ENCODE measurements around the gene ADCY1.
"Not testable (repeated sequence)": the region's sequence is repeated elsewhere in the genome, so short reads cannot be mapped to it uniquely, and the experiment has no call there.

Gene ADCY1

DNA sequence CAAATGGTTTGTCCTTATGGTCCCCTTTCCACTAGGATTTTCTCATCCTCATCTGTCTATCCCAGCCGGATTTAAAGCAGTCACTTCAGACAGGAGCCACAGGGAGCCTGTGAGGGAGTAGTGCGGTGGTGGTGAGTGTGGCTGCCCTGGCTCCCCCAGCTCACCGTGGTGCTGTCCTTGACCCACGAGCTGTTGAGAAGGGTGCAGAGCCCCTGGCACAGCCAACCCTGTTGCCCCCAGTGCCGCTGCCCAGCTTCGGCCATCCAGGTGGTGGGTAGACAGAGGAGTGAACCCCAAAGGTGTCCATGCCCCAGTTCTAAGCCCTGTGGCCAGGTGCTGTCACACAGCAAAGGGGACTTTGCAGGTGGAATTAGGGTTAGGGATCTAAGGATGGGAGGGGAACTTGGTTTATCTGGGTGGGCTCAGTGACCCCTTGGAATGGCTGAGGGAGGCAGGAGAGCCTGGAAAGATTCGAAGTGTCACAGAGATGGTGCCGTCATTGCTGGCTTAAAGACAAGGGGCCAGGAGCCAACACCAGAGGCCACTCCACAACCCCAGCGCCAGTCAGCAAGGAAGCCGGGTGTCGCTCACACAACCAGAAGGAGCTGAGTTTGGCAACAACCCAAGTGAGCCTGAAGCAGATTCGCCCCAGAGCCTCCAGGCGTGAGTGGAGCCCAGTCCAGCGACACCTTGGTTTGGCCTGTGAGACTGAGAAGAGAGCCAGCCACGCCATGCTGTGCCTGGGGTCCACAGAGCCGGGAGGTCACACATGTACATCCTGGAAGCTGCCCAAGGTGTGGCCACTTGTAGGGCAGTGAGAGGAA is 142.4 kb downstream of the ADCY1 start:
- Histone ChIP-seq H3K9me3 (ENCODE audit: low read length) (no peaks in the 10 kb centered on the region), H3K27me3 (ENCODE audit: control insufficient read depth in 1 of 2, insufficient read depth in 2 of 2, low read length in 2 of 2) (no peaks in the 10 kb centered on the region), H3K27ac (ENCODE audit: low read depth, low read length) (no peak overlapping the region), H3K36me3 (ENCODE audit: insufficient read depth, low read length) (no peaks in the 10 kb centered on the region), H3K4me3 (ENCODE audit: low read depth in 1 of 2, low read length in 2 of 2) (no peak overlapping the region), H3K4me1 (ENCODE audit: insufficient read depth, low read length) (no peaks in the 10 kb centered on the region), H3K9ac (ENCODE audit: low read length) (no peak overlapping the region)

GRCh38 chr7:45717537-45718235 is 143.5 kb downstream of the ADCY1 start:
- Histone ChIP-seq H3K27ac (ENCODE audit: low read depth, low read length) (no peak overlapping the region), H3K9ac (ENCODE audit: low read length) (no peak overlapping the region), H3K4me1 (ENCODE audit: insufficient read depth, low read length) (no peaks in the 10 kb centered on the region), H3K4me3 (ENCODE audit: low read depth in 1 of 2, low read length in 2 of 2) (no peak overlapping the region), H3K36me3 (ENCODE audit: insufficient read depth, low read length) (no peaks in the 10 kb centered on the region), H3K9me3 (ENCODE audit: low read length) (no peaks in the 10 kb centered on the region), H3K27me3 (ENCODE audit: control insufficient read depth in 1 of 2, insufficient read depth in 2 of 2, low read length in 2 of 2) (no peaks in the 10 kb centered on the region)

DNA sequence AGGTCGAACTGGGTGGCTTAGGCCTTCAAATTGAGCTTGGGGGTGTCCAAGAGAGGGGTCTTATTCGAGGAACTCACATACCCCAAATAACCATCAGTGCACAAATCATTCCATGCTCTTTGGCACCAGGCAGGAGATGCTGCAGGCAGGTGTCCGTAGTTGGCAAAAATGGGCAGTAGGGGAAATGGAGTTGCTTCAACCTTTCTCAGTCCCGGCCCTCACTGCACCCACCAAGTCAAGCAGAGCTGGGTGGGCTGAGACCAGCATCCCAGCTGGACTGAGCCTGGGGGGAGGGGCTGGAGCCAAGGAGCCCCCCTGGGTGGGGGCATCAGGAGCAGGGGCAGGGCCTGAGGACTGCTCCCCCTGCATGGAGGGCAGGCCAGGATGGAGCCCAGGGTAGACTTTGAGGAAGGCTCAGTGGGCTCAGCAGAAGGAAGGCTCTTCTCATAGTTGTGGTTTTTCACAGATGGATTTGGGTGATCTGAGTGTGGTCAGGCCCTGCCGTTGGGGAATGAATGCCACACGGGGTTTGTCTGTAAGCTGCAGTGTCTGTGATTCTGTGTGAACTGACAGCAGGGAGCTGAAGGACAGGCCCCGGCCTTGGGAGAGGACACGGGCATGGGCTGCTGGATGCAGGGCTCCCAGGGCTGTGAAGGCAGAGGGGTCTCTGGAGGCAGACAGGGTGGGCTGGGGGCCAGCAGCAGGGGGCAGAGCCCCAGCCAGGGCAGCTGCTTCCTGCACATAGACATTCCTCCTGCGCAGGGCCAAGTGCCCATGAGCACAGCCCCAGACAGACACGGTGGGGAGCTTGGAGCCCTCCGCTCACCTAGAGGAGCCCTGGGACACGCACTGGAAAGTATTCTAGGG is 144.5 kb downstream of the ADCY1 start:
- Histone ChIP-seq H3K9ac (ENCODE audit: low read length) (no peak overlapping the region), H3K4me3 (ENCODE audit: low read depth in 1 of 2, low read length in 2 of 2) (no peak overlapping the region), H3K27me3 (ENCODE audit: control insufficient read depth in 1 of 2, insufficient read depth in 2 of 2, low read length in 2 of 2) (no peaks in the 10 kb centered on the region), H3K9me3 (ENCODE audit: low read length) (no peaks in the 10 kb centered on the region), H3K27ac (ENCODE audit: low read depth, low read length) (no peak overlapping the region), H3K4me1 (ENCODE audit: insufficient read depth, low read length) (no peaks in the 10 kb centered on the region), H3K36me3 (ENCODE audit: insufficient read depth, low read length) (peaks cover 2% of the 10 kb centered on the region)

- Histone ChIP-seq H3K4me3 (ENCODE audit: low read depth in 1 of 2, low read length in 2 of 2) (no peak overlapping the region), H3K9ac (ENCODE audit: low read length) (no peak overlapping the region), H3K36me3 (ENCODE audit: insufficient read depth, low read length) (peaks cover 14% of the 10 kb centered on the region), H3K9me3 (ENCODE audit: low read length) (no peaks in the 10 kb centered on the region), H3K27ac (ENCODE audit: low read depth, low read length) (no peak overlapping the region), H3K4me1 (ENCODE audit: insufficient read depth, low read length) (no peaks in the 10 kb centered on the region), H3K27me3 (ENCODE audit: control insufficient read depth in 1 of 2, insufficient read depth in 2 of 2, low read length in 2 of 2) (no peaks in the 10 kb centered on the region)
These were observed 146.8 kb downstream of the ADCY1 start for GRCh38 chr7:45720989-45721388.

DNA sequence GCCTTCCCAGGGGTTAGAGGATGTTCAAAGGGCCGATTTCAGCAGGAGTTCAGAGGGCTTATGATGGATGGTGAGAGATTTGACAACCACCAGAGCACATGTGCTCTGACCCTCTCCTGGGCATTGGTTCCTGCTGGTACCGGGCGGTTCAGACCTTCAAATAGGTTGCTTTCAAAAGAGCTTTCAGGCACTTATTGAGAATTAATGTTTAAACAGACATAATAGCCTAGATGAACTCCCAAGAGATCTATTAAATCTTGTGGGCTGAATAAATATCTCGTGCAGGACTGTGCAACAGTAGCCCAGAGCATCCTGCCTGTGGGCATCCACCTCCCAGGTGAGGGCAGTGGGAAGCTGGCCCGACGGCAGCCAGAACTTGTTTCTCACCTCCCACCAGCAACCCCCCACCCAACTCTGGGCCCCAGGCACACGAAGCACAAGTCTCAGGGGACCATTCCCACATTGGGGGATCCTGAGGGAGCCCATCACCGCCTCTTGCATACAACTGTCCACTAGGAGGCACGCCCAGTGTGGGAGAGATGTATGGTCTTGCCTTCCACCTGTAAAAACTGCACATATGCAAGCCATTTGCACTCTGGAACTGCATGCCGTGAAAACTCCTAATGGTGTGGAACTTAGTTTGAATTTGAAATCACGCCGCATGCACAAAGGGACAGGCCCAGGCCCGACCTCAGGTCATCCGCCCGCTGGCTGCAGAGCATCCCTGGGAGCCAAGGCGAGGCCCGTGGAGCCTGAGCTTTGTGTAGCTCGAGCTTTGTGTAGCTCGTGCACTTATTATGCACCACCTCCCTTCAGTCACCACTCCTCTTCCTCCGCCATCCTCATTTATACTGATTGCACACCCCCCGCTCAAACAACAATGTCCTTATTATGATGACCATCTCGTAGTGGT is 147.8 kb downstream of the ADCY1 start:
- no peaks in the 10 kb centered on the region for H3K4me1 ChIP-seq (ENCODE audit: insufficient read depth, low read length)
- no peak overlapping the region for H3K27ac ChIP-seq (ENCODE audit: low read depth, low read length)
- peaks cover 14% of the 10 kb centered on the region for H3K36me3 ChIP-seq (ENCODE audit: insufficient read depth, low read length)
- no peaks in the 10 kb centered on the region for H3K27me3 ChIP-seq (ENCODE audit: control insufficient read depth in 1 of 2, insufficient read depth in 2 of 2, low read length in 2 of 2)
- no peaks in the 10 kb centered on the region for H3K9me3 ChIP-seq (ENCODE audit: low read length)
- no peak overlapping the region for H3K9ac ChIP-seq (ENCODE audit: low read length)
- H3K4me3 ChIP-seq (ENCODE audit: low read depth in 1 of 2, low read length in 2 of 2) = no peak overlapping the region

DNA sequence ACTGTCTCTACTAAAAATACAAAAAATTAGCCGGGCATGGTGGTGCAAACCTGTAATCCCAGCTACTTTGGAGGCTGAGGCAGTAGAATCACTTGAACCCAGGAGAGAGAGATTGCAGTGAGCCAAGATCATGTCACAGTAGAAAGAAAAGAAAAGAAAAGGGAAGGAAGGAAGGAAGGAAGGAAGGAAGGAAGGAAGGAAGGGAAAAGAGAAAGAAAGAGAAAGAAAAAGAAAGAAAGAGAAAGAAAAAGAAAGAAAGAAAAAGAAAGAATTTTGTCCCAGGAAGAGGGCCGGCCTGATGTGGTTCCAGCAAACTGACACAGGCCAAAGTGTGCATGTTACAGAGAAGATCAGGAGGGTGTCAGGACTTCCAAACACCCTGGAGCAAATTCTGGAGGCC is 151.1 kb downstream of the ADCY1 start:
- peaks cover 20% of the 10 kb centered on the region for H3K36me3 ChIP-seq (ENCODE audit: insufficient read depth, low read length)
- H3K4me1 ChIP-seq (ENCODE audit: insufficient read depth, low read length); H3K9ac ChIP-seq (ENCODE audit: low read length): not testable (repeated sequence)

DNA sequence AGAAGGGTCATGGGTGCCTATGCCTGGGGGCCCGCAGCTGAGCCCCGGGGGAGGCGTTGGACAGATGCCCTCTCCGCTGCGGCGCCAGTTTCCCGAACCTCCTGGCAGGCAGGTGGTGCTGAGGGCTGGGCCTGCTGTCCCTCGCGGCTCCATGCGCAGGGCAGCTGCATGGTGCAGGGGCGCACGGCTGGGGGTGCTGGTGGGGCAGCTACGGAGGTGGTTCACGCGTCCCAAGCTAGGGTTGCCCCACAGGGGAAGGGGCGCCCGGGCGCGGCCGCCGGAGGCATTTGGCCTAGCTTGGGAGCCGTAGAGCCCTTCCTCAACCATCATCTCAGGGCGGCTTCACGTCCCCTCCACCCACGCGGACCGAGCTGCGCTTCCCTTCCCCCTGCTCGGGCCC is 152.7 kb downstream of the ADCY1 start:
- Histone ChIP-seq H3K36me3 (ENCODE audit: insufficient read depth, low read length) (peaks cover 20% of the 10 kb centered on the region), H3K4me1 (ENCODE audit: insufficient read depth, low read length) (no peaks in the 10 kb centered on the region), H3K9ac (ENCODE audit: low read length) (no peak overlapping the region), H3K9me3 (ENCODE audit: low read length) (no peaks in the 10 kb centered on the region), H3K4me3 (ENCODE audit: low read depth in 1 of 2, low read length in 2 of 2) (no peak overlapping the region), H3K27me3 (ENCODE audit: control insufficient read depth in 1 of 2, insufficient read depth in 2 of 2, low read length in 2 of 2) (no peaks in the 10 kb centered on the region), H3K27ac (ENCODE audit: low read depth, low read length) (no peak overlapping the region)

More for the DNA sequence above, 151.1 kb downstream of the ADCY1 start:
- not testable (repeated sequence) for H3K4me3 ChIP-seq (ENCODE audit: low read depth in 1 of 2, low read length in 2 of 2); H3K27ac ChIP-seq (ENCODE audit: low read depth, low read length); H3K9me3 ChIP-seq (ENCODE audit: low read length); H3K27me3 ChIP-seq (ENCODE audit: control insufficient read depth in 1 of 2, insufficient read depth in 2 of 2, low read length in 2 of 2)

- not testable (repeated sequence) for H3K36me3 ChIP-seq (ENCODE audit: insufficient read depth, low read length)
These were observed 157.7 kb downstream of the ADCY1 start for GRCh38 chr7:45731692-45732443.

GRCh38 chr7:45738920-45739319 is 164.8 kb downstream of the ADCY1 start:
- not testable (repeated sequence) for H3K9me3 ChIP-seq (ENCODE audit: low read length); H3K9ac ChIP-seq (ENCODE audit: low read length); H3K4me1 ChIP-seq (ENCODE audit: insufficient read depth, low read length); H3K27me3 ChIP-seq (ENCODE audit: control insufficient read depth in 1 of 2, insufficient read depth in 2 of 2, low read length in 2 of 2); H3K27ac ChIP-seq (ENCODE audit: low read depth, low read length); H3K4me3 ChIP-seq (ENCODE audit: low read depth in 1 of 2, low read length in 2 of 2); H3K36me3 ChIP-seq (ENCODE audit: insufficient read depth, low read length)

More at GRCh38 chr7:45731692-45732443, 157.7 kb downstream of the ADCY1 start:
- H3K4me1 ChIP-seq (ENCODE audit: insufficient read depth, low read length); H3K9me3 ChIP-seq (ENCODE audit: low read length); H3K27me3 ChIP-seq (ENCODE audit: control insufficient read depth in 1 of 2, insufficient read depth in 2 of 2, low read length in 2 of 2); H3K4me3 ChIP-seq (ENCODE audit: low read depth in 1 of 2, low read length in 2 of 2); H3K9ac ChIP-seq (ENCODE audit: low read length); H3K27ac ChIP-seq (ENCODE audit: low read depth, low read length): not testable (repeated sequence)

- H3K36me3 ChIP-seq (ENCODE audit: insufficient read depth, low read length); H3K9me3 ChIP-seq (ENCODE audit: low read length); H3K27ac ChIP-seq (ENCODE audit: low read depth, low read length); H3K4me3 ChIP-seq (ENCODE audit: low read depth in 1 of 2, low read length in 2 of 2); H3K9ac ChIP-seq (ENCODE audit: low read length); H3K27me3 ChIP-seq (ENCODE audit: control insufficient read depth in 1 of 2, insufficient read depth in 2 of 2, low read length in 2 of 2); H3K4me1 ChIP-seq (ENCODE audit: insufficient read depth, low read length): not testable (repeated sequence)
These were observed 166.4 kb downstream of the ADCY1 start for GRCh38 chr7:45740573-45740972.
